GM18858 (cell line): ENCODE measurements around the gene CFAP57.
"Not testable (repeated sequence)": the region's sequence is repeated elsewhere in the genome, so short reads cannot be mapped to it uniquely, and the experiment has no call there.

Source experiments
- ATAC-seq: cut with Tn5 transposase; IDR thresholded peaks from one replicate; pipeline ENCODE4 v1.9.1; 2021; ENCODE audit not compliant: unreplicated experiment

CFAP57 gene

GRCh38 chr1:43171876-43172526 lies at the start of gene CFAP57, which contains the start of gene EBNA1BP2:
TSS of gene CFAP57 (plus strand) at chr1:43172330. CDS start at chr1:43172754, 424 bp downstream.
TSS of gene EBNA1BP2 (minus strand) at chr1:43172290. CDS start at chr1:43172118, 172 bp downstream.
- peak; percentile 77 for ATAC-seq

GRCh38 chr1:43123031-43123430 lies 49.1 kb upstream of the CFAP57 start:
- ATAC-seq: no peak

GRCh38 chr1:43128816-43129215 lies 43.3 kb upstream of the CFAP57 start:
- ATAC-seq: no peak

GRCh38 chr1:43129426-43129825 lies 42.7 kb upstream of the CFAP57 start:
- no peak for ATAC-seq

GRCh38 chr1:43134068-43134467 lies 38.1 kb upstream of the CFAP57 start:
- ATAC-seq: no peak

GRCh38 chr1:43134640-43135039 lies 37.5 kb upstream of the CFAP57 start:
- ATAC-seq: no peak

GRCh38 chr1:43135857-43136781 lies 36.0 kb upstream of the CFAP57 start:
- no peak for ATAC-seq

- ATAC-seq: no peak
These were observed 34.6 kb upstream of the CFAP57 start for GRCh38 chr1:43137445-43138052.

- not testable (repeated sequence) for ATAC-seq
These were observed 32.8 kb upstream of the CFAP57 start for GRCh38 chr1:43139295-43139694.

- no peak for ATAC-seq
These were observed 32.1 kb upstream of the CFAP57 start for GRCh38 chr1:43140010-43140409.

GRCh38 chr1:43140583-43140982 lies 31.5 kb upstream of the CFAP57 start:
- ATAC-seq: no peak

- ATAC-seq: no peak
These were observed 28.7 kb upstream of the CFAP57 start for GRCh38 chr1:43143441-43143888.

GRCh38 chr1:43144237-43144636 lies 27.9 kb upstream of the CFAP57 start:
- ATAC-seq: no peak

GRCh38 chr1:43147625-43148327 lies 24.4 kb upstream of the CFAP57 start:
- no peak for ATAC-seq

- no peak for ATAC-seq
These were observed 22.2 kb upstream of the CFAP57 start for GRCh38 chr1:43149889-43150288.

- no peak for ATAC-seq
These were observed 19.3 kb upstream of the CFAP57 start for GRCh38 chr1:43152866-43153265.

GRCh38 chr1:43153443-43153842 lies 18.7 kb upstream of the CFAP57 start:
- ATAC-seq: no peak

- no peak for ATAC-seq
These were observed 16.1 kb upstream of the CFAP57 start for GRCh38 chr1:43156026-43156425.

GRCh38 chr1:43165162-43165561 lies 7.0 kb upstream of the CFAP57 start:
- no peak for ATAC-seq

- no peak for ATAC-seq
These were observed 6.4 kb upstream of the CFAP57 start for GRCh38 chr1:43165765-43166164.

GRCh38 chr1:43171312-43171875 lies 736 bp upstream of the CFAP57 start:
- no peak for ATAC-seq
